HCT116 (cell line): Measurements from ENCODE around the gene MZB1. TPM values are rescaled to one million over a fixed set of nuclear protein-coding genes. Genes with fewer than 3 reads are reported as not detected.

ENCODE experiments used
- ATAC-seq: fragments of 200-7000 bp; cut with Tn5 transposase; 2 replicates; pipeline ENCODE4 v1.9.1; 2020; ENCODE audit warnings: mild to moderate bottlenecking, moderate library complexity
- BruUV-seq: library from RNA; stranded (reverse); fragments of 400-500 nt; replicated peaks from 2 replicates; lab custom pipeline; 2021; lab: Mats Ljungman, UMichigan
- CTCF ChIA-PET: fragments of 300-600 bp; sonication (Branson Sonifier 250); formaldehyde crosslinking; loops from one replicate; lab custom pipeline; 2021; ENCODE audit warnings: antibody characterized with exemption; lab: Charles Lee
- POLR2A ChIA-PET: fragments of 300-600, 350-600 bp; sonication (Branson Sonifier 250); formaldehyde crosslinking; loops from one replicate; lab custom pipeline; 2021; ENCODE audit warnings: antibody characterized with exemption; lab: Charles Lee
- RAD21 ChIA-PET, 2 experiments: fragments of 300-600 bp; sonication (Branson Sonifier 250); formaldehyde crosslinking; loops; one replicate each; lab custom pipeline; 2023; ENCODE audit warnings: low total read pairs in 2 of 2; ENCODE audit not compliant: uncharacterized antibody in 2 of 2, unreplicated experiment in 2 of 2, low non-redundant PET in 1 of 2; lab: Charles Lee
- DNase-seq: peaks from one replicate; pipeline ENCODE4 v3.0.0-alpha.2; 2010; ENCODE audit warnings: low read depth, low spot score
- H2AFZ ChIP-seq: fragments of 200-600 bp; shearing (Covaris generic), sonication (generic); 2 replicates; pipeline ENCODE4 v1.6.1; 2017; ENCODE audit warnings: low read depth, mixed run types, mixed read lengths, antibody characterized with exemption, low read length; ENCODE audit not compliant: poor library complexity, severe bottlenecking
- H3K27ac ChIP-seq: 2 replicates; pipeline ENCODE4 v1.5.1; 2012; ENCODE audit warnings: low read depth, low read length
- H3K27me3 ChIP-seq: fragments of 200-600 bp; sonication (generic); 2 replicates; pipeline ENCODE4 v1.6.1; 2016; ENCODE audit warnings: mixed run types, low read length, mixed read lengths; ENCODE audit not compliant: insufficient read depth
- H3K36me3 ChIP-seq, 2 experiments: fragments of 200-500 bp in 1 of 2; fragments of 200-600 bp in 1 of 2; sonication (Bioruptor generic) in 1 of 2; sonication (generic) in 1 of 2; 2 replicates each; pipeline versions ENCODE4 v1.5.1 to v1.6.1; 2014 to 2016; ENCODE audit warnings: low read length in 2 of 2, inconsistent platforms in 1 of 2, mixed read lengths in 1 of 2, mixed run types in 1 of 2; ENCODE audit not compliant: insufficient read depth in 2 of 2, control insufficient read depth in 1 of 2
- H3K4me1 ChIP-seq, 2 experiments: fragments of 200-600 bp in 1 of 2; sonication (generic) in 1 of 2; 2 replicates each; pipeline versions ENCODE4 v1.5.1 to v1.6.1; 2012 to 2017; ENCODE audit warnings: low read length in 2 of 2, inconsistent platforms in 1 of 2, mild to moderate bottlenecking in 1 of 2, mixed read lengths in 1 of 2, mixed run types in 1 of 2, moderate library complexity in 1 of 2; ENCODE audit not compliant: insufficient read depth in 2 of 2, control insufficient read depth in 1 of 2
- H3K4me2 ChIP-seq: fragments of 200-600 bp; sonication (generic); 2 replicates; pipeline ENCODE4 v1.6.1; 2017; ENCODE audit warnings: mixed run types, low read length, mixed read lengths
- H3K4me3 ChIP-seq, 2 experiments: fragments of 200-600 bp in 1 of 2; sonication (generic) in 1 of 2; replicated peaks in 1 of 2; 2 replicates each; pipeline ENCODE4 v1.5.1; 2011 to 2016; ENCODE audit warnings: low read length in 2 of 2, control low read depth in 1 of 2, low read depth in 1 of 2, mild to moderate bottlenecking in 1 of 2, mixed read lengths in 1 of 2, mixed run types in 1 of 2
- H3K79me2 ChIP-seq: fragments of 200-600 bp; sonication (generic); 2 replicates; pipeline ENCODE4 v1.6.1; 2017; ENCODE audit warnings: mild to moderate bottlenecking, mixed run types, low read length, moderate library complexity, mixed read lengths; ENCODE audit not compliant: insufficient read depth
- H3K9ac ChIP-seq: fragments of 200-600 bp; sonication (generic); 2 replicates; pipeline ENCODE4 v1.6.1; 2016; ENCODE audit warnings: low read length, mixed read lengths
- H3K9me2 ChIP-seq: fragments of 200-600 bp; sonication (generic), shearing (Covaris generic); 2 replicates; pipeline ENCODE4 v1.6.1; 2017; ENCODE audit warnings: mixed run types, mild to moderate bottlenecking, moderate library complexity; ENCODE audit not compliant: insufficient read depth
- H3K9me3 ChIP-seq, 2 experiments: fragments of 200-500 bp in 1 of 2; fragments of 200-600 bp in 1 of 2; sonication (Bioruptor generic) in 1 of 2; sonication (generic) in 1 of 2; 2 replicates each; pipeline ENCODE4 v1.6.1; 2014 to 2017; ENCODE audit warnings: low read length in 2 of 2, mixed read lengths in 2 of 2, inconsistent platforms in 1 of 2, low read depth in 1 of 2, mild to moderate bottlenecking in 1 of 2, mixed run types in 1 of 2, moderate library complexity in 1 of 2; ENCODE audit not compliant: control insufficient read depth in 1 of 2, insufficient read depth in 1 of 2
- H4K20me1 ChIP-seq: fragments of 200-600 bp; sonication (generic), shearing (Covaris generic); 2 replicates; pipeline ENCODE4 v1.6.1; 2017; ENCODE audit warnings: mixed run types, mild to moderate bottlenecking, moderate library complexity; ENCODE audit not compliant: insufficient read depth
- CEBPB ChIP-seq: IDR thresholded peaks from 2 replicates; pipeline ENCODE4 v1.6.1; 2012; ENCODE audit warnings: low read depth
- EGR1 ChIP-seq: IDR thresholded peaks from 2 replicates; pipeline ENCODE4 v1.6.1; 2012; ENCODE audit warnings: low read depth
- EZH2 ChIP-seq: fragments of 200-600 bp; sonication (generic); IDR thresholded peaks from 2 replicates; pipeline ENCODE4 v1.6.1; 2017; ENCODE audit warnings: antibody characterized with exemption, mixed run types
- EZH2phosphoT487 ChIP-seq: fragments of 200-600 bp; IDR thresholded peaks from 2 replicates; pipeline ENCODE4 v1.6.1; 2018; ENCODE audit warnings: antibody characterized with exemption, borderline replicate concordance
- FOSL1 ChIP-seq: IDR thresholded peaks from 2 replicates; pipeline ENCODE4 v1.6.1; 2012; ENCODE audit warnings: low read depth
- JUND ChIP-seq: IDR thresholded peaks from 2 replicates; pipeline ENCODE4 v1.6.1; 2012
- POLR2A ChIP-seq: IDR thresholded peaks from 2 replicates; pipeline ENCODE4 v1.7.0; 2011; ENCODE audit warnings: borderline replicate concordance; ENCODE audit not compliant: insufficient read depth, insufficient read length; ENCODE audit errors: extremely low read depth
- POLR2AphosphoS5 ChIP-seq: IDR thresholded peaks from 2 replicates; pipeline ENCODE4 v1.6.1; 2011; ENCODE audit warnings: mild to moderate bottlenecking, low read depth, low read length, moderate library complexity
- RAD21 ChIP-seq: IDR thresholded peaks from 2 replicates; pipeline ENCODE4 v1.6.1; 2012; ENCODE audit warnings: low read depth, mild to moderate bottlenecking
- SIN3A ChIP-seq: IDR thresholded peaks from 2 replicates; pipeline ENCODE4 v1.6.1; 2012; ENCODE audit warnings: low read depth
- YY1 ChIP-seq: IDR thresholded peaks from 2 replicates; pipeline ENCODE4 v1.6.1; 2011; ENCODE audit warnings: low read length, low read depth, moderate library complexity, mild to moderate bottlenecking; ENCODE audit not compliant: insufficient replicate concordance; ENCODE audit errors: extremely low read depth
- ZFX ChIP-seq: fragments of 450-650 bp; IDR thresholded peaks from 2 replicates; pipeline ENCODE4 v1.6.1; 2017
- intact Hi-C: fragments of 100-400 bp; cut with micrococcal nuclease; formaldehyde crosslinking; loops from 2 replicates; pipeline ENCODE4 v1.10.0; 2022
- total RNA-seq: library from RNA; stranded (reverse); gene quantifications from one replicate; pipeline ENCODE4 v1.2.1, GENCODE V29; 2021; ENCODE audit not compliant: unreplicated experiment
- TF ChIP-seq, protein P1 (sequence below): IDR thresholded peaks from 2 replicates; pipeline ENCODE4 v1.6.1; 2012; ENCODE audit warnings: low read depth
- TF ChIP-seq, protein P2 (sequence below): IDR thresholded peaks from 2 replicates; pipeline ENCODE4 v1.6.1; 2011; ENCODE audit warnings: mild to moderate bottlenecking, low read length, moderate library complexity; ENCODE audit not compliant: insufficient replicate concordance; ENCODE audit errors: extremely low read depth
- TF ChIP-seq, protein P3 (sequence below), 3 experiments: fragments of 200-600 bp in 1 of 3; sonication (generic) in 1 of 3; IDR thresholded peaks in 2 of 3; conservative IDR thresholded peaks in 1 of 3; 2 replicates each; pipeline ENCODE4 v1.5.1; 2012 to 2017; ENCODE audit warnings: low read depth in 2 of 3, low read length in 2 of 3, antibody characterized with exemption in 1 of 3, borderline replicate concordance in 1 of 3, control low read depth in 1 of 3, mild to moderate bottlenecking in 1 of 3, mixed read lengths in 1 of 3, mixed run types in 1 of 3, moderate library complexity in 1 of 3; ENCODE audit not compliant: insufficient read depth in 1 of 3

Gene MZB1
- total RNA-seq, 1 experiment from 2014 or later = 0.81 TPM

DNA sequence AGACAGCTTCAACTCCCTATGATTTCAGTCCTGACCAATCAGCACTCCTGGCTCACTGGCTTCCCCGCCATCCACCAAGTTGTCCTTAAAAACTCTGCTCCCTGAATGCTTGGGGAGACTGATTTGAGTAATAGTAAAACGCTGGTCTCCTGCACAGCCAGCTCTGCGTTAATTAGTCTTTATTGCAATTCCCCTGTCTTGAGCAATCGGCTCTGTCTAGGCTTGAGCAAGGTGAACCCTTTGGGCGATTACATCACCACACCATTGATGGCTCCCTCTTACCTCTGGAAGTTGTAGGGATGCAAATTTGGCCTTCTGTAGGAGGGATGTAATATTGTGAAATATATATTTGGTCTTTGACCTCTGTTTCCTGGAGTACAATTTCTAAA is 3.7 kb downstream of the MZB1 start:
- no peaks in the 10 kb centered on the region for H4K20me1 ChIP-seq
- H3K27me3 ChIP-seq = no peaks in the 10 kb centered on the region
- H3K4me2 ChIP-seq = no peak overlapping the region
- POLR2A ChIA-PET = no interaction called here
- H3K9me3 ChIP-seq = no peaks in the 10 kb centered on the region
- H3K36me3 ChIP-seq = no peaks in the 10 kb centered on the region
- no peak for TF ChIP-seq EGR1
- TF ChIP-seq, protein P1, sequence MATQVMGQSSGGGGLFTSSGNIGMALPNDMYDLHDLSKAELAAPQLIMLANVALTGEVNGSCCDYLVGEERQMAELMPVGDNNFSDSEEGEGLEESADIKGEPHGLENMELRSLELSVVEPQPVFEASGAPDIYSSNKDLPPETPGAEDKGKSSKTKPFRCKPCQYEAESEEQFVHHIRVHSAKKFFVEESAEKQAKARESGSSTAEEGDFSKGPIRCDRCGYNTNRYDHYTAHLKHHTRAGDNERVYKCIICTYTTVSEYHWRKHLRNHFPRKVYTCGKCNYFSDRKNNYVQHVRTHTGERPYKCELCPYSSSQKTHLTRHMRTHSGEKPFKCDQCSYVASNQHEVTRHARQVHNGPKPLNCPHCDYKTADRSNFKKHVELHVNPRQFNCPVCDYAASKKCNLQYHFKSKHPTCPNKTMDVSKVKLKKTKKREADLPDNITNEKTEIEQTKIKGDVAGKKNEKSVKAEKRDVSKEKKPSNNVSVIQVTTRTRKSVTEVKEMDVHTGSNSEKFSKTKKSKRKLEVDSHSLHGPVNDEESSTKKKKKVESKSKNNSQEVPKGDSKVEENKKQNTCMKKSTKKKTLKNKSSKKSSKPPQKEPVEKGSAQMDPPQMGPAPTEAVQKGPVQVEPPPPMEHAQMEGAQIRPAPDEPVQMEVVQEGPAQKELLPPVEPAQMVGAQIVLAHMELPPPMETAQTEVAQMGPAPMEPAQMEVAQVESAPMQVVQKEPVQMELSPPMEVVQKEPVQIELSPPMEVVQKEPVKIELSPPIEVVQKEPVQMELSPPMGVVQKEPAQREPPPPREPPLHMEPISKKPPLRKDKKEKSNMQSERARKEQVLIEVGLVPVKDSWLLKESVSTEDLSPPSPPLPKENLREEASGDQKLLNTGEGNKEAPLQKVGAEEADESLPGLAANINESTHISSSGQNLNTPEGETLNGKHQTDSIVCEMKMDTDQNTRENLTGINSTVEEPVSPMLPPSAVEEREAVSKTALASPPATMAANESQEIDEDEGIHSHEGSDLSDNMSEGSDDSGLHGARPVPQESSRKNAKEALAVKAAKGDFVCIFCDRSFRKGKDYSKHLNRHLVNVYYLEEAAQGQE = no peak
- no peak for TF ChIP-seq FOSL1
- TF ChIP-seq YY1 = no peak
- no peak for TF ChIP-seq EZH2phosphoT487
- no peak for TF ChIP-seq POLR2AphosphoS5
- no peak for TF ChIP-seq JUND
- no peak for TF ChIP-seq POLR2A
- TF ChIP-seq, protein P2, sequence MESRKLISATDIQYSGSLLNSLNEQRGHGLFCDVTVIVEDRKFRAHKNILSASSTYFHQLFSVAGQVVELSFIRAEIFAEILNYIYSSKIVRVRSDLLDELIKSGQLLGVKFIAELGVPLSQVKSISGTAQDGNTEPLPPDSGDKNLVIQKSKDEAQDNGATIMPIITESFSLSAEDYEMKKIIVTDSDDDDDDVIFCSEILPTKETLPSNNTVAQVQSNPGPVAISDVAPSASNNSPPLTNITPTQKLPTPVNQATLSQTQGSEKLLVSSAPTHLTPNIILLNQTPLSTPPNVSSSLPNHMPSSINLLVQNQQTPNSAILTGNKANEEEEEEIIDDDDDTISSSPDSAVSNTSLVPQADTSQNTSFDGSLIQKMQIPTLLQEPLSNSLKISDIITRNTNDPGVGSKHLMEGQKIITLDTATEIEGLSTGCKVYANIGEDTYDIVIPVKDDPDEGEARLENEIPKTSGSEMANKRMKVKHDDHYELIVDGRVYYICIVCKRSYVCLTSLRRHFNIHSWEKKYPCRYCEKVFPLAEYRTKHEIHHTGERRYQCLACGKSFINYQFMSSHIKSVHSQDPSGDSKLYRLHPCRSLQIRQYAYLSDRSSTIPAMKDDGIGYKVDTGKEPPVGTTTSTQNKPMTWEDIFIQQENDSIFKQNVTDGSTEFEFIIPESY = no peak
- TF ChIP-seq, protein P3, sequence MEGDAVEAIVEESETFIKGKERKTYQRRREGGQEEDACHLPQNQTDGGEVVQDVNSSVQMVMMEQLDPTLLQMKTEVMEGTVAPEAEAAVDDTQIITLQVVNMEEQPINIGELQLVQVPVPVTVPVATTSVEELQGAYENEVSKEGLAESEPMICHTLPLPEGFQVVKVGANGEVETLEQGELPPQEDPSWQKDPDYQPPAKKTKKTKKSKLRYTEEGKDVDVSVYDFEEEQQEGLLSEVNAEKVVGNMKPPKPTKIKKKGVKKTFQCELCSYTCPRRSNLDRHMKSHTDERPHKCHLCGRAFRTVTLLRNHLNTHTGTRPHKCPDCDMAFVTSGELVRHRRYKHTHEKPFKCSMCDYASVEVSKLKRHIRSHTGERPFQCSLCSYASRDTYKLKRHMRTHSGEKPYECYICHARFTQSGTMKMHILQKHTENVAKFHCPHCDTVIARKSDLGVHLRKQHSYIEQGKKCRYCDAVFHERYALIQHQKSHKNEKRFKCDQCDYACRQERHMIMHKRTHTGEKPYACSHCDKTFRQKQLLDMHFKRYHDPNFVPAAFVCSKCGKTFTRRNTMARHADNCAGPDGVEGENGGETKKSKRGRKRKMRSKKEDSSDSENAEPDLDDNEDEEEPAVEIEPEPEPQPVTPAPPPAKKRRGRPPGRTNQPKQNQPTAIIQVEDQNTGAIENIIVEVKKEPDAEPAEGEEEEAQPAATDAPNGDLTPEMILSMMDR (IDR thresholded peaks at IDR 0.05 in 2 of 3, conservative IDR thresholded peaks at IDR 0.05 in 1 of 3; ENCODE audit: borderline replicate concordance in 1 of 3, insufficient read depth in 1 of 3, low read depth in 2 of 3, low read length in 2 of 3) = no peak
- TF ChIP-seq SIN3A = no peak
- TF ChIP-seq CEBPB = no peak
- no peak for TF ChIP-seq RAD21
- no peak for TF ChIP-seq EZH2
- TF ChIP-seq ZFX = no peak
- no peak overlapping the region for H2AFZ ChIP-seq
- no peaks in the 10 kb centered on the region for H3K9me2 ChIP-seq
- BruUV-seq = no TSS peak
- H3K4me3 ChIP-seq = no peak overlapping the region
- CTCF ChIA-PET = no interaction called here
- H3K79me2 ChIP-seq = no peaks in the 10 kb centered on the region
- no peak overlapping the region for H3K27ac ChIP-seq
- DNase-seq = no peak
- H3K9ac ChIP-seq = no peak overlapping the region
- RAD21 ChIA-PET = no interaction called here
- peaks cover 13 to 16% of the 10 kb centered on the region in 2 experiments; a peak in 3 of 4 replicates for H3K4me1 ChIP-seq
- no peak for ATAC-seq
- intact Hi-C loops = no loop called here
